Measurements from ENCODE around the gene MOSMO.

GRCh38 chr16:22120440-22120839 is 112.5 kb downstream of the MOSMO start:
- TF ChIP-seq ZNF329 (CRISPR knock-in tag; IDR thresholded peaks at IDR 0.05; ENCODE audit: low read depth) (no peak), HNF4A (CRISPR knock-in tag; IDR thresholded peaks at IDR 0.05) (no peak), TAF1 (CRISPR knock-in tag; IDR thresholded peaks at IDR 0.05) (no peak), ZNF44 (CRISPR knock-in tag; IDR thresholded peaks at IDR 0.05) (no peak), ZSCAN5A (CRISPR knock-in tag; IDR thresholded peaks at IDR 0.05; ENCODE audit: borderline replicate concordance) (no peak), CTCF (CRISPR knock-in tag; IDR thresholded peaks at IDR 0.05) (no peak), RBM39 (IDR thresholded peaks at IDR 0.05; ENCODE audit: low read depth, low read length, poor library complexity, severe bottlenecking) (no peak)

Measured in HepG2 (cell line).